SK-N-SH treated with all-trans-retinoic acid at 6 μM for 48 hours (cell line): Measurements from ENCODE around the gene INPP4B.

Experiments
- ESRRG ChIP-seq: fragments of 250-450 bp; sonication (Bioruptor Pico); IDR thresholded peaks from 2 replicates; pipeline ENCODE4 v1.6.1; 2021; ENCODE audit warnings: mild to moderate bottlenecking
- OSR1 ChIP-seq: fragments of 250-450 bp; sonication (Bioruptor Pico); IDR thresholded peaks from 2 replicates; pipeline ENCODE4 v1.8.0; 2022; ENCODE audit warnings: moderate library complexity, mild to moderate bottlenecking, inconsistent platforms
- ZFP30 ChIP-seq: fragments of 450-650 bp; formaldehyde crosslinking; IDR thresholded peaks from 2 replicates; pipeline ENCODE4 v1.5.0; 2022; ENCODE audit warnings: mild to moderate bottlenecking, moderate library complexity

DNA sequence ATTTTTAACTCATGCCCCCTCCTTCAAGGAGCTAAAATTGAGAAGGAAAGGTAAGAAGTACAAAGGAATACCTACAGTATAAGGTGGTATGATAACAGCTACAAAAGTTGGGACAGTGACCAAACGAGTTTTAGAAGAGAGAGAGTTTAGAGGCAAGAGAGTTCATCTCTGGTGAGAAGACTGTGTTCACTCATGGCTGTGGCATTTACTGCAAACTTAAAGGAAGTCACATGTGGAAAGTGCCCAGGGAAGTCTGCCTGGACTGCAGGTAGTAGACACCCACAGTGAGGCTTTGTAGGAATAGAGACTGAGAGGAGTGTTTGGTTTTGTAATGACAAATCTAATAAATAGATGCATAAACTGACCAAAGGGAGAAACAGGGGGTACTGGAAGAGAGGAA, 716.2 kb downstream of the INPP4B start:
- no peak for TF ChIP-seq OSR1 (CRISPR knock-in tag)
- no peak for TF ChIP-seq ESRRG (CRISPR knock-in tag)
- TF ChIP-seq ZFP30 (CRISPR knock-in tag), result no peak
